ENCODE measurements around the gene PPP1R27.

DNA sequence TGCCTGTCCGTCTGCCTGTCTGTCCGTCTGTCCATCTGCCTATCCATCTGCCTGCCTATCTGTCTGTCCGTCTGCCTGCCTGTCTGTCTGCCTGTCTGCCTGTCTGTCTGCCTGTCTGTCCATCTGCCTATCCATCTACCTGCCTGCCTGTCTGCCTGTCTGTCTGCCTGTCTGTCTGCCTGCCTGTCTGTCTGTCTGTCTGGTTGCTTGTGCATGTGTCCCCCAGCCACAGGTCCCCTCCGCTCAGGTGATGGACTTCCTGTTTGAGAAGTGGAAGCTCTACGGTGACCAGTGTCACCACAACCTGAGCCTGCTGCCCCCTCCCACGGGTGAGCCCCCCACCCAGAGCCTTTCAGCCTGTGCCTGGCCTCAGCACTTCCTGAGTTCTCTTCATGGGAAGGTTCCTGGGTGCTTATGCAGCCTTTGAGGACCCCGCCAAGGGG, 25.3 kb downstream of the PPP1R27 start:
- TF ChIP-seq POLR2A (IDR thresholded peaks at IDR 0.05; ENCODE audit: low read length): no peak
- no peak for TF ChIP-seq GATA1 (IDR thresholded peaks at IDR 0.05; ENCODE audit: low read depth, low read length)
